IMR-90 (cell line): ENCODE results near the gene NEK2. TPM values are rescaled to one million over a fixed set of nuclear protein-coding genes. Genes with fewer than 3 reads are reported as not detected.

Experiments
- ATAC-seq: fragments of 200-7000 bp; cut with Tn5 transposase; 2 replicates; pipeline ENCODE4 v1.9.1; 2020; ENCODE audit warnings: low read depth, mild to moderate bottlenecking, moderate library complexity
- BruUV-seq: library from RNA; stranded (reverse); fragments of 400-500 nt; replicated peaks from 2 replicates; lab custom pipeline; 2021; lab: Mats Ljungman, UMichigan
- CTCF ChIA-PET: fragments of 300-600 bp; formaldehyde crosslinking; extraction: SDS; loops from one replicate; lab custom pipeline; 2021; ENCODE audit warnings: antibody characterized with exemption; lab: Yijun Ruan, JAX
- POLR2A ChIA-PET: fragments of 300-600 bp; sonication (Branson Sonifier 250); formaldehyde crosslinking; loops from one replicate; lab custom pipeline; 2022; ENCODE audit warnings: antibody characterized with exemption; ENCODE audit not compliant: unreplicated experiment; lab: Charles Lee
- DNase-seq: peaks from one replicate; pipeline ENCODE4 v3.0.0; 2013
- H2AFZ ChIP-seq: replicated peaks from 2 replicates; pipeline ENCODE3; 2013; ENCODE audit warnings: low read length, mild to moderate bottlenecking; ENCODE audit not compliant: poor library complexity
- H2AK5ac ChIP-seq: 2 replicates; pipeline ENCODE4 v1.6.1; 2013; ENCODE audit warnings: low read depth, low read length, inconsistent platforms
- H2AK9ac ChIP-seq: replicated peaks from 2 replicates; pipeline ENCODE3; 2013; ENCODE audit warnings: mild to moderate bottlenecking, low read depth, low read length, moderate library complexity; ENCODE audit not compliant: poor library complexity
- H2BK120ac ChIP-seq: 2 replicates; pipeline ENCODE4 v1.6.1; 2013; ENCODE audit warnings: low read depth, low read length, inconsistent platforms
- H2BK15ac ChIP-seq: 3 replicates; pipeline ENCODE4 v1.6.1; 2013; ENCODE audit warnings: low read depth, low read length, inconsistent platforms
- H2BK20ac ChIP-seq: 2 replicates; pipeline ENCODE4 v1.6.1; 2013; ENCODE audit warnings: low read depth, mild to moderate bottlenecking, inconsistent platforms, low read length, moderate library complexity
- H2BK5ac ChIP-seq: 2 replicates; pipeline ENCODE4 v1.6.1; 2013; ENCODE audit warnings: mild to moderate bottlenecking, low read depth, low read length, inconsistent platforms; ENCODE audit not compliant: poor library complexity, severe bottlenecking
- H3K14ac ChIP-seq: replicated peaks from 2 replicates; pipeline ENCODE4 v1.6.1; 2013; ENCODE audit warnings: low read depth, low read length, inconsistent platforms
- H3K18ac ChIP-seq: 2 replicates; pipeline ENCODE4 v1.6.1; 2013; ENCODE audit warnings: low read depth, low read length, control low read depth
- H3K23ac ChIP-seq: 2 replicates; pipeline ENCODE4 v1.6.1; 2013; ENCODE audit warnings: low read depth, low read length, inconsistent platforms
- H3K27ac ChIP-seq: 2 replicates; pipeline ENCODE4 v1.5.1; 2013; ENCODE audit warnings: mild to moderate bottlenecking, control low read depth, low read length; ENCODE audit not compliant: insufficient read depth
- H3K27me3 ChIP-seq: 2 replicates; pipeline ENCODE4 v1.6.1; 2013; ENCODE audit warnings: low read length; ENCODE audit not compliant: control insufficient read depth, insufficient read depth
- H3K36me3 ChIP-seq: 2 replicates; pipeline ENCODE4 v1.6.1; 2013; ENCODE audit warnings: low read length, mixed read lengths; ENCODE audit not compliant: control insufficient read depth, insufficient read depth
- H3K4ac ChIP-seq: 2 replicates; pipeline ENCODE4 v1.6.1; 2013; ENCODE audit warnings: low read depth, low read length, inconsistent platforms
- H3K4me1 ChIP-seq: 2 replicates; pipeline ENCODE4 v1.6.1; 2013; ENCODE audit warnings: low read length, mixed read lengths; ENCODE audit not compliant: control insufficient read depth, insufficient read depth
- H3K4me2 ChIP-seq: 2 replicates; pipeline ENCODE4 v1.6.1; 2013; ENCODE audit warnings: low read depth, mild to moderate bottlenecking, control low read depth, low read length, moderate library complexity
- H3K4me3 ChIP-seq: 2 replicates; pipeline ENCODE4 v1.5.1; 2013; ENCODE audit warnings: low read depth, mild to moderate bottlenecking, control low read depth, low read length, moderate library complexity; ENCODE audit not compliant: insufficient read depth
- H3K56ac ChIP-seq: 2 replicates; pipeline ENCODE4 v1.6.1; 2013; ENCODE audit warnings: low read length, inconsistent platforms; ENCODE audit not compliant: insufficient read depth; ENCODE audit errors: extremely low read depth
- H3K79me1 ChIP-seq, 2 experiments: 2 replicates each; pipeline ENCODE4 v1.6.1; 2013; ENCODE audit warnings: low read length in 2 of 2, inconsistent platforms in 1 of 2, low read depth in 1 of 2
- H3K9ac ChIP-seq: 2 replicates; pipeline ENCODE4 v1.6.1; 2013; ENCODE audit warnings: low read depth, low read length, control low read depth
- H3K9me1 ChIP-seq: 2 replicates; pipeline ENCODE4 v1.6.1; 2013; ENCODE audit warnings: low read length, inconsistent platforms; ENCODE audit not compliant: insufficient read depth
- H3K9me3 ChIP-seq: 2 replicates; pipeline ENCODE4 v1.6.1; 2013; ENCODE audit warnings: low read length; ENCODE audit not compliant: control insufficient read depth, insufficient read depth
- H4K20me1 ChIP-seq: 2 replicates; pipeline ENCODE4 v1.6.1; 2013; ENCODE audit warnings: low read length, inconsistent platforms; ENCODE audit not compliant: insufficient read depth
- H4K5ac ChIP-seq: 2 replicates; pipeline ENCODE4 v1.6.1; 2013; ENCODE audit warnings: mild to moderate bottlenecking, low read depth, low read length, control low read depth
- H4K8ac ChIP-seq, 2 experiments: 2 replicates each; pipeline ENCODE4 v1.6.1; 2013; ENCODE audit warnings: low read depth in 2 of 2, low read length in 2 of 2, control low read depth in 1 of 2, inconsistent platforms in 1 of 2
- H4K91ac ChIP-seq: 2 replicates; pipeline ENCODE4 v1.6.1; 2013; ENCODE audit warnings: low read depth, low read length, inconsistent platforms; ENCODE audit not compliant: insufficient read depth
- ELK1 ChIP-seq: fragments of 150-350 bp; IDR thresholded peaks from 2 replicates; pipeline ENCODE4 v1.6.1; 2016; ENCODE audit warnings: low read depth, mild to moderate bottlenecking, low read length, moderate library complexity, borderline replicate concordance
- RAD21 ChIP-seq: IDR thresholded peaks from 2 replicates; pipeline ENCODE4 v1.6.1; 2012; ENCODE audit warnings: low read length, improper control_type of control experiment
- RCOR1 ChIP-seq: IDR thresholded peaks from 2 replicates; pipeline ENCODE4 v1.6.1; 2012; ENCODE audit warnings: mild to moderate bottlenecking, low read length, improper control_type of control experiment; ENCODE audit not compliant: insufficient replicate concordance
- SMC3 ChIP-seq: fragments of 150-350 bp; IDR thresholded peaks from 2 replicates; pipeline ENCODE4 v1.6.1; 2016; ENCODE audit warnings: low read depth, mild to moderate bottlenecking, antibody characterized with exemption, low read length, moderate library complexity
- WGBS, 2 experiments: methylation state at CpG; one replicate each; pipeline versions ENCODE4 v1.1.5 to v1.1.7; 2013; ENCODE audit warnings: missing lambda C conversion rate in 2 of 2; ENCODE audit not compliant: insufficient read length in 1 of 2; ENCODE audit errors: extremely low coverage in 2 of 2; 5-methylcytosine and 5-hydroxymethylcytosine counted together
- dilution Hi-C: fragments of 300-500 bp; cut with HindIII; formaldehyde crosslinking; loops from one replicate; pipeline ENCODE4 v1.14.3; 2018; ENCODE audit warnings: low sequenced_read_pairs; ENCODE audit not compliant: unreplicated experiment
- in situ Hi-C: fragments of 300-500 bp; cut with MboI; formaldehyde crosslinking; loops from 3 replicates; pipeline ENCODE4 v1.14.3; 2019; ENCODE audit warnings: low sequenced_read_pairs, inconsistent platforms, mixed read lengths
- intact Hi-C: fragments of 100-400 bp; cut with micrococcal nuclease; formaldehyde crosslinking; loops from 2 replicates; pipeline ENCODE4 v1.10.0; 2022
- polyA plus RNA-seq, 3 experiments: library from polyadenylated mRNA; depleted of rRNA; stranded (reverse); fragments of >200 nt; gene quantifications; 2 replicates each; pipeline ENCODE4 v1.2.3, GENCODE V29; 2012; ENCODE audit warnings: low replicate concordance in 1 of 3
- total RNA-seq: library from RNA; depleted of rRNA; stranded (reverse); fragments of >200 nt; gene quantifications from 2 replicates; pipeline ENCODE4 v1.2.3, GENCODE V29; 2012

Gene NEK2
- total and polyA plus RNA-seq, 2 of the 4 experiments (the other 2 are of a cell fraction), result 9.9 to 26.0 TPM

- no peaks in the 10 kb centered on the region for H3K9me3 ChIP-seq
- H3K27ac ChIP-seq, result peak overlapping the region; percentile 41
- no peak overlapping the region for H3K56ac ChIP-seq
- DNase-seq (no peak), ATAC-seq (no peak)
- H3K4ac ChIP-seq, result peak overlapping the region; percentile 79
- no peaks in the 10 kb centered on the region for H3K36me3 ChIP-seq
- peak overlapping the region; percentile 67 for H2BK5ac ChIP-seq
- H4K8ac ChIP-seq, result peak overlapping the region in 1 of 2 experiments; percentile 47; a peak in 1 of 4 replicates
- no peak overlapping the region for H3K9ac ChIP-seq
- dilution Hi-C loops, result no loop called here
- peaks cover 12% of the 10 kb centered on the region for H3K9me1 ChIP-seq
- H2AFZ ChIP-seq, result no peak overlapping the region
- H3K18ac ChIP-seq, result peak overlapping the region; percentile 83
- H2BK20ac ChIP-seq, result peak overlapping the region; percentile 72
- H3K4me1 ChIP-seq, result peaks cover 14% of the 10 kb centered on the region
- CTCF ChIA-PET, result no interaction called here
- no peaks in the 10 kb centered on the region for H3K27me3 ChIP-seq
- H4K5ac ChIP-seq, result peak overlapping the region; percentile 47
- no peak overlapping the region for H3K4me3 ChIP-seq
- peak overlapping the region; percentile 49 for H2AK5ac ChIP-seq
- no peak for TF ChIP-seq RCOR1
- TF ChIP-seq SMC3, result no peak
- no peak for TF ChIP-seq RAD21
- no peak for TF ChIP-seq ELK1
- peak overlapping the region; percentile 86 for H2BK120ac ChIP-seq
- 0 out of 2 replicates have a peak overlapping the region, but pooled peaks have one; percentile 39 for H3K14ac ChIP-seq
- in situ Hi-C loops, result no loop called here
- POLR2A ChIA-PET, result no interaction called here
- H4K91ac ChIP-seq, result peak overlapping the region; percentile 70
- intact Hi-C loops, result no loop called here
- no peak overlapping the region for H3K4me2 ChIP-seq
- no TSS peak for BruUV-seq
- H2AK9ac ChIP-seq, result no peak overlapping the region
- H3K23ac ChIP-seq, result no peak overlapping the region
- no CpG with 5 or more reads among the region's 5 CpGs for WGBS, 2 experiments
- peak overlapping the region; percentile 56; the same call in 2 of the 3 replicates for H2BK15ac ChIP-seq
- H3K79me1 ChIP-seq, result no peaks in the 10 kb centered on the region
- H4K20me1 ChIP-seq, result no peaks in the 10 kb centered on the region
Measured at GRCh38 chr1:211638689-211639101, 36.7 kb downstream of the NEK2 start.
